HuH-7.5 (cell line): ENCODE measurements around the gene SNX15.
"Not testable (repeated sequence)": the region's sequence is repeated elsewhere in the genome, so short reads cannot be mapped to it uniquely, and the experiment has no call there.

Experiments used
- DNase-seq: peaks from one replicate; pipeline ENCODE4 v3.0.0; 2011; ENCODE audit warnings: low spot score

SNX15 gene

DNA sequence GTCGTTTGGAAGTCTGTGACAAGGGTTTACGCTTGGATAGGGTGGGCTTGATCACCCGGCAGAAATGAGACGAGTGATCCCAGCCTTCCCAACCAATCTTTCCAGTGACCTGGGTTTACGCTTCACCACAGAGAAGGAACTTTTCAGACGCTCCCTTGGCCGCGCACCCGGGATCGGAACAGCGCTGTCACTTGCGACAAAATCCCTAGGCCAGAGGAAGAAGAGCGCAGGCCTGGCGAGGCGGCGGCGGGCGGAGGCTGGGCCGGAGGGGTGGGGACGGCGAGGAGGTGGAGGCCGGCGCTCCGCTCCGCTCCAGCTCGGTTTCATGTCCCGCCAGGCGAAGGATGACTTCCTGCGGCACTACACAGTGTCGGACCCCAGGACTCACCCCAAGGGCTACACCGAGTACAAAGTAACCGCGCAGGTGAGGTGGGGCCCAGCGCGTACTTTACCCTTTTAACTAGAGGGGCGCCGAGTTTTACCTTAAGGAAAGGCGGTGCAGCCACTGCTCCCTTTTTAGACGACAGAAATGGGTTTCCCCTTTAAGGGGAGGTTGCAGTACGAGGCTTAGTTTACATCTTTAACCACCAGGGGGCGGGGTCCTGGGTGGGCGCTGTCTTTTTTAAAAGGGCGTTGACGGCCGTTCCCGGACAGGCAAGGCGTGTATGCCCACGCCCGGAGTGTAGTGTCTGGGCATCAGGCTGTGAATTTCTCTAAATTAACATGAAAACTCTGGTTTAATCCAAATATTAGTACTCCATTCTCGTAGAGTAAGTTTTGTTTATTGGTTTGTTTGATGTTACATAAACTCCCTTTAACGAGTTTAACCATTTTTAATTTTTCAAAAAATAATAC lies at the start of gene SNX15:
TSS of gene SNX15 (plus strand) at position 227 of the 855 bp plus-strand sequence. CDS start at position 326, 99 bp downstream.
- peak; percentile 87 for DNase-seq

DNA sequence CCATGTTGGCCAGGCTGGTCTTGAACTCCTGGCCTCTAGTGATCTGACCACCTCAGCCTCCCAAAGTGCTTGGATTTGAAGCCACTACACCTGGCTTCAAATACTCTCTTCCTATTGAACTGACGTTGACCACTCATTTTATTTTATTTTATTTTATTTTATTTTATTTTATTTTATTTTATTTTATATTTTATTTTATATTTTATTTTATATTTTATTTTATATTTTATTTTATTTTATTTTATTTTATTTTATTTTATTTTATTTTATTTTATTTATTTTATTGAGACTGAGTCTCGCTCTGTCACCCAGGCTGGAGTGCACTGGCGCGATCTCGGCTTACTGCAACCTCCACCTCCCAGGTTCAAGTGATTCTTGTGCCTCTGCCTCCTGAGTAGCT lies 43.9 kb upstream of the SNX15 start:
- DNase-seq: not testable (repeated sequence)

- no peak for DNase-seq
These were observed 39.0 kb upstream of the SNX15 start for GRCh38 chr11:64987998-64988854.

GRCh38 chr11:64989416-64989815 lies 37.8 kb upstream of the SNX15 start:
- no peak for DNase-seq

DNA sequence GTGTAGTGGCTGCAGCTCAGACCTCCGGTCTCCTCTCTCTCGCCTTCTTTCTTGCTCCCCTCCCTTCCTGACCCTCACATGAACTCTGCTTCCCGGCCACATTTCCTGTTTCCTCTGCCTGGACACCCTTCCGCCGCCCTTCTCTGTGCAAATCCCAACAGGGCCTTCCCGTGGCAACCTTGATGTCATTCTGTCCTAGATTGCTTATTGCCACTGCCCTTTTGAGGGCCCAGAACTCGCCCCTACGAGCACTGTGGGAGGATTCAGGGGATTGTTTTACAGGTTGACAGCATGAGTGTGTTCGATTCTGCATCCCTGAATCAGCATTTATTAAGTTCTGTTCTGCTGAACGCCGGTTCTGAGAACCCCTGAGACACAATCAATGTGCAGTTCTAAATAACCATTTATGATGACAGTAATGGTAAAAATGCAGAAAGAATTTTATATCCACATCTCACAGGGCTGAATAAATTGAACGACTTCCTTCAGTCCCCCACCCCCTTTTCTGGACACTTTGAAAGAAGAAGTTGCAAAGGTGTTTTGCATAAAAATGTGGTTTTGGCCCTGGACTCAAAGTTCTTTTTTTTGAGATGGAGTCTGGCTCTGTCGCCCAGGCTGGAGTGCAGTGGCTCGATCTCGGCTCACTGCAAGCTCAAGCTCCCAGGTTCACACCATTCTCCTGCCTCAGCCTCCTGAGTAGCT lies 36.9 kb upstream of the SNX15 start:
- DNase-seq: no peak

GRCh38 chr11:64994318-64994717 lies 32.9 kb upstream of the SNX15 start:
- DNase-seq: no peak

DNA sequence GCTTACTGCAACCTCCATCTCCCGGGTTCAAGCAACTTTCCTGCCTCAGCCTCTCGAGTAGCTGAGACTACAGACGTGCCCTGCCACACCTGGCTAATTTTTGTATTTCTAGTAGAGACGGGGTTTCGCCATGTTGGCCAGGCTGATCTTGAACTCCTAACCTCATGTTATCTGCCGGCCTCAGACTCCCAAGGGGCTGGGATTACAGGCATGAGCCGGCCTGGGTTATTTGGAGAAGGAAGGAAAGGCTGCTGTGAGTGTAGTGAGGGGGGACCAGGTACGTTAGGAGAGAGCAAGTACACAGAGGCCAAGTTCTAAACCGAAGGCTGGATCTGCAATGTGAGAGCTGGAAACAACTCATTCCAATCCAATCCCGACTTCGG lies 30.9 kb upstream of the SNX15 start:
- DNase-seq: no peak

DNA sequence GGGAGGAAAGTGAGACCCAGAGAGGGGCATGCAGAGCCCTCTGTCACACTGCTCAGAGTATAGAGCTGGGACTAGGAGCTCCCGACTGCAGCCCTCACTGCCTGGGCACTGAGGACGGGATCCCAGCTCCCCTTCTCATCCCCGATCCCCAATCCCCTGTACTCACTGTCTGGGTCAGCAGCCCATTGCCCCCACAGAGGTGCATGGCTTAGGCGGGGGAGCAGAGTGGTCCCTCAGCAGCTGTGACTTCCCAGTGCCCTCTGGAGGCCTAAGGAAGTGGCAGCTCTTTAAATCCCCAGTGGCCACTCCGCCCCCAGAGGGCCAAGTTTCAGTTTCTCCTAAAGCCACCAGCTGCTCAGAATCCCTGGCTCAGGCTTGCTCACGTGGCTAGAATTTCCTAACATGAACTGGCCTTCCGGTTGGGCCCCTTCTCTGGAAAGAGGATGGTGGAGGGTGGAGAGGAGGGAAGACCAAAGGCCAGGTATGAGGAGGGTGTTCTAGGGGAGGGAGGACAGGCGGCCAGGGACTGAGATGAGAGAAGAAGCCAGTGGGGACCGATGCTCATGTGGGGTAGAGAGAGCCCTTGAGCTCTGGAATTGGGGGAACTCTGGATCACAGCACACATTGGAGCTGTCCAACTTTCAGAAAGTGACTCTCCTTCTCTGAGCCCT lies 30.4 kb upstream of the SNX15 start, which contains the start of gene BATF2:
TSS of gene BATF2 (minus strand) at position 262 of the 671 bp plus-strand sequence. CDS start at position 205, 57 bp downstream.
- DNase-seq: peak; percentile 78

DNA sequence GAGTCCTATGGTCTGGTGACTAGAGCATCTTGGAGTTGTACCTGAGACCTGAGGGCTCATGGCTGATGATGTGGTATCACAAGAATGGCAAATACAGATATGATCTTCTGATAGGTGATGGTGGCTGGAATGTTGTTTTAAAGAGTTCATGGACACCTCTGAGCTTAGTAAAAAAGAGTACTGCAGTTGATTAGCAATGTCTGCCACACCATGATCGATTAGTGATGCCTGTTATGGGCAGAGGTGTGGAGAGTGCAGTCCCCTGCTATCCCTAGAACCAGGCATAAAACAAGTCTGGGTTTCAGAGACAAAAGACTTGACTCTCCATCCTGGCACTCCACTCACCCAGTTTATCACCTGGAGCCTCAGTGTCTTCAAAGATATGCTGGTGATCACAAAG lies 29.1 kb upstream of the SNX15 start:
- DNase-seq: no peak

DNA sequence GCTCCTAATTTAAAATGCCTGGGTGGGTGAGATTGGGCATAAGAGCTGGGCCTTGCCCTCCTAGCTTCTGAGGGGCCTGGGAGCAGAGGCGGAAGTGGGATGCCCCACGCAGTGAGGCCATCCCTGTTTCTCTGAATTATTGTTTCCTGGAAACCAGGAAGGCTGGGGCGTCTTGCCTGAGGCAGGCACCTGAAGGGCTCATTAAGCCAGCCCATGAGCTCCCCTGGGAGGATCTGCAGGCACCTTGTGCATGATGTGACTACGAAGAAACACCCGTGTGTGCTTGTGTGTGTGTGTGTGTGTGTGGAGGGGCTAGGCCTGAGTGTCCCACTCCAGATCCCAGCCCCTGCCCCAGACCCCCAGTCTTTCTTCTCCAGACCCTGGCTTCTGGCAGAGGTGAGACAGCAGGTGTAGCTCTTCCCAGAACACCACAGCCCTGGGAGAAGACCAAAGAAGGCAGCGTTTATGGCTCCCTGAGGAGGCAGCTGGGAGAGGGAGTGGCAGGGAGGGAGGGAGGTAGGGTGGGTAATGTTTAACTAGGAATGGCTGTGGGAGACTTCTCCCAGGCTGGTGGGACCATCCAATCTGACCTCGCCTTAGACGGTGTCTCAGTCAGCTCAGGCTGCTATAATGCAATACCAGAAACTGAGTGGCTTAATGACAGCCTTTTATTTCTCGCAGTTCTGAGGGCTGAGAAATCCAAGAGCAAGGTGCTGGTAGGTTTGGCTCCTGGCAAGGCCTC lies 28.4 kb upstream of the SNX15 start:
- peak; percentile 59 for DNase-seq

DNA sequence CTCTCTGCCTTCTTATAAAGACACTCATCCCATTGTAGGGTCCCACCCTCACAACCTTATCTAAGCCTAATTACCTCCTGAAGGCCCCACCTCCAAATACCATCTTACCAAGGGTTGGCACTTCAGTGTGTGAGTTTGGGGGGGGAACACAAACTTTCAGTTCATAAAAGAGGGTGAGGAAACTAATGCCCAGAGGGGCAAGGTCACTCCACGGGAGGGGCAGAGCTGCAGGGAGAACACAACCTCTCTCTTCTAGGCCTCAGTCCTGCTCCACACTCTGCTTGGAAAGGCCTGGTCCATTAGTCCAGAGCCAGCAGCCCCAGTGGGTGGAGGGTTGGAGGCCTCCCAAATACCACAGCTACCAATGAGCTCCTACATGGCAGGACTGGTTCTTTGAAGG lies 27.8 kb upstream of the SNX15 start:
- no peak for DNase-seq

- DNase-seq: no peak
These were observed 24.5 kb upstream of the SNX15 start for GRCh38 chr11:65002706-65003105.

- DNase-seq: no peak
These were observed 24.0 kb upstream of the SNX15 start for GRCh38 chr11:65003282-65003681.

DNA sequence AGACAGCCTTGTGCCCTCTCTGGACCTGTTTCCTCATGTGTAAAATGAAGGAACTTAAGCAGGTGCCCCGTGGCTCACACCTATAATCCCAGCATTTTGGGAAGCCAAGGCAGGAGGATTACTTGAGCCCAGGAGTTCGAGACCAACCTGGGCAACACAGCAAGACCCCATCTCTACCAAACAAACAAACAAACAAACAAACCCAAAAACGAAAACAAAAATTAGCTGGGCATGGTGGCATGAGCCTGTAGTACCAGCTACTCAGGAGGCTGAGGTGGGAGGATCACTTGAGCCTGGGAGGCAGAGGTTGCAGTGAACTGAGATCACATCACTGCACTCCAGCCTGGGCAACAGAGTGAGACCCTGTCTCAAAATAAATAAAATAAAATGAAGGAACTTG lies 23.3 kb upstream of the SNX15 start:
- not testable (repeated sequence) for DNase-seq

DNA sequence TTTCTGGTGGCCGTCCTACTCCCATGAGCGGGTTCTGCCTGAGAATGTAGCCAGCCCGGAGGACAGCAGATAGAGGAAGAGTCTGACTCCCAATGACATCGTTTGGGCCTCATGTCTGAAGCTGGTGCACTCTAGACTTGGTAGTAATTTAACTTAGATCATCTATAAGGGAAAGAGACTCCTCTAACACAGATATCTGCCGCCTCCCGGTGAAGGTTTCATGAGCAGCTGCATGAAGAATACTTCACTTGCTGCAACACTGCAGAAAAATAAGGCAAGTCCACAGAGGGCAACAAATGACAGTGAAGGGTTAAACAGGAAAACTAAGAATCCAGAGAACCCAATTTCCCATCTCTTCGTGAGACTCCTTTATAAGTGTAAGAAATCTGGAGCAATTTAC lies 19.2 kb upstream of the SNX15 start:
- no peak for DNase-seq

DNA sequence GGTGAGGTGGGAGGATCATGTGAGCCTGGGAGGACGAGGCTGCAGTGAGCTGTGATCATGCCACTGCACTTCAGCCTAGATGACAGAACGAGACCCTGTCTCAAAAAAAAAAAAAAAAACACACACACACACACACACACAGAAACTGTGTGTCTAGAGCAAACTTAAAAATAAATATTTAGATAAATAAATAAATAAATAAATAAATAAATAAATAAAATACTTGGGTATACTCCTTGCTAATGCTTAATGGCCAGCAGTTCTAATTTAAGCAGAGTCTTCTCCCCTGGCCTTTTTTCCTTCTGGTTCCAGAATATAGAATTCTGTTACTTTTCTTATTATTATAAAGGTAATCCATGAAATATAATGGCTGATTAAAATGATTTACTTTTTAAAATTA lies 18.4 kb upstream of the SNX15 start:
- no peak for DNase-seq

DNA sequence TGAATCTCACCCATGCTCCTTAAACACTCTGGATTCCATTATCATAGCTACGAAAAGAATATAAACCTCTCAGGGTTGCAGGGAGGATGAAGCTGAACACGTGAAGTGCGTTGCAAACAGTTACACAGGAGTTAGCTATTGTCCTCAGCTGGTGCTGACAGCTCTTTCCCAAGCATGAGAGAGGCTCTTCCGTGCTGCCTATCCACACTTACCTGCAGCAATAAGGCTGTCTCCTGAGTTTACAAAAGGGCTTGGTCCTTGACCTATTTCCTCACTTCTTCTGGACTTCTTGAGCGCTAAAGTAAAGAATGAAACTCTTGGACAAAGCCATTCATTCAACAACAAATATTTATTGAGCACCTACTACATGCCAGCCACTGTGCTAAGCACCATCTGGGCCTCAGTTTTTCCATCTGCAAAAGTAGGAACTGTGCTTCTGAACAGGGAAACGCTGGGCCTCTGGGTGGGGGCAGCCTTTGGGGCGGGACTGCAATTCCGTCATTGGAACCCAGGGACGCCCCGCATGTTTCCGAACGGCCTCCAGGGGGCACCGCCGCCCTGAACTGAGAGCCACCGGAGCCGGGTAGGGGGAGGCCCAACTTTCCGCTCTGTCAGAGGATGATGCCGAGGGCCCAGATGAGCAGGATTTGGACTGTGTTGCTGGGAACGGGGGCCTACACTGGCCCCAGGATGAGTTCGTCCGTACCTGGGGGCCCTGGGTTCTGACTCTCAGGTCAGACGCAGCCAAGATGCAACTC lies 13.9 kb upstream of the SNX15 start:
- DNase-seq: peak; percentile 92

DNA sequence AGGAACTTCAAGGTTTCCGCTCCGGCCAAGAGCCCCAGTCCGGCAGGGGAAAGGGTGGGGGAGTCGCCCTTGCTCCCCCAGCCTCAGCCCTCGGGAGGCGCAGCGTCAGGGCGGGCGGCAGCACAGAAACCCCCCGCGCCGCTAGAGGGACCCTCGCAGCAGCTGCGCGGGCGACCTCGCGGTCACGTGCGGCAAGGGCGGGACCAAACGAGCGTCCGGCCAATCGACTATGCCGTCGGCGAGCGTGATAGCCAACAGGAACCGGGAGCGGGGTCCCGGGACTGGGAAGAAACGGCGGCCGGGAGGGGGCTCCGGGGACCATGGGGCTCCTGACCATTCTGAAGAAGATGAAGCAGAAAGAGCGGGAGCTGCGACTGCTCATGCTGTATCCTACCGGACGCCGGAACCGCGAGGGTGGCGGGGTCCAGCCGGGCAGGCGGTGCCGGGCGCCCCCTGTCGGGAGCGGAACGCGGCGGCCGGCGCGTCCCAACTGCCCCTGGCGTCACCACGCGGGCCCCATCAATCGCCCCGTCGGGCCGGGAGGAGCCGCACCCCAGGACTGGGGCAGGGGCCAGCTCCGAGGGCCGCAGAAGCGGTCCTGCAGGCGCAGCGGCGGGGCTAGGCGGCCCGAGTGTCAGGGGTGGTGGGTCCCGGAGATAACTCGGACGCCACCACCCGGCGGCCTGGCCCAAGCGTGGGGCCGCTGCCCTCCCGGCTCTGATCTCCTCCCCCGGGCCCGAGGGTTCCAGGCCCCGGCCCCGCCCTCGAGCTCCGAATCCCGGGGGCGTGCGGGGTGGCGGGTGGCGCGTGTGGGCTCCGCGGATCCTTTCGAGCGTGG lies 13.1 kb upstream of the SNX15 start, which contains the start of gene ARL2:
TSS of gene ARL2 (plus strand) at position 273 of the 838 bp plus-strand sequence. CDS start at position 321, 48 bp downstream.
- peak; percentile 89 for DNase-seq

DNA sequence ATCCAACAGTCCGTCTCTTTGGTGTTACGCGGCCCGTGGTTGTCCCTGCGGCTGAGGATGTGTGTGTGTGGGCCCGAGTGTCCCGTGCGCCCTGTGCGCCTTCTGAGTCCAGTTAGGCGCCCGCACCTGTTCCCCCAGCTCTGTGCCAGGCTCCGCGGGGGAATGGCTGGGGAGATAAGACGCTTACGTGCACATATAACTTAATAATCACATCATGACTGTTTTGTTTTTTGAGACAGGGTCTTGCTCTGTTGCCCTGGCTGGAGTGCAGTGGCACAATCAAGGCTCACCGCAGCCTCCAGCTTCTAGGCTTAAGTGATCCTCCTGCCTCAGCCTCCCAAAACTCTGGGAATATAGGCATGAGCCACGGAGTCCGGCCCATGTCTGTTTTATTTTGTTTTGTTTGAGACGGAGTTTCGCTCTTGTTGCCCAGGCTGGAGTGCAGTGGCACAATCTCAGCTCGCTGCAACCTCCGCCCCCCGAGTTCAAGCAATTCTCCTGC lies 12.5 kb upstream of the SNX15 start:
- DNase-seq: no peak
